ENCODE measurements around the gene MTCH2.

DNA sequence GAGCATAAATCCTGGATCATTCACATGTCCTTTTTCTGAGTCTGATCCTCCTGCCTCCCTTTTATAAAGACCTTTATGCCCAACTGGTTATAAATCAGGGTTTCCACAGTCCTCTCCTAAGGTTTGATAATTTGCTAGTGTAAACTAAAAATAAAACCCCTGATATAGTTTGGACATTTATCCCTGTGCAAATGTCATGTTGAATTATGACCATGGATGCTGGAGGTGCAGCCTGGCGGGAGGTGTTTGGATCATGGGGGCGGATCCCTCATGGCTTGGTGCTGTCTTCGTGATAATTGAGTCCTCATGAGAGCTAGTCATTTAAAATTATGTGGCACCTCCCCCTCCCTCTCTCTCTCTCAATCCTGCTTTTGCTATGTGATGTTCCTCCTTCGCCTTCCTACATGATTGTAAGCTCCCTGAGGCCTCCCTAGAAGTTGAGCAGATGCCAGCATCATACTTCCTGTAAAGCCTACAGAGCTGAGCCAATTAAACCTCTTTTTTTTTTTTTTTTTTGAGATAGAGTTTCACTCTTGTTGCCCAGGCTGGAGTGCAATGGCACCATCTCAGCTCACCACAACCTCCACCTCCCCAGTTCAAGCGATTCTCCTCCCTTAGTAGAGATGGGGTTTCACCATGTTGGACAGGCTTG, 9.6 kb upstream of the MTCH2 start:
- TF ChIP-seq, protein P1, sequence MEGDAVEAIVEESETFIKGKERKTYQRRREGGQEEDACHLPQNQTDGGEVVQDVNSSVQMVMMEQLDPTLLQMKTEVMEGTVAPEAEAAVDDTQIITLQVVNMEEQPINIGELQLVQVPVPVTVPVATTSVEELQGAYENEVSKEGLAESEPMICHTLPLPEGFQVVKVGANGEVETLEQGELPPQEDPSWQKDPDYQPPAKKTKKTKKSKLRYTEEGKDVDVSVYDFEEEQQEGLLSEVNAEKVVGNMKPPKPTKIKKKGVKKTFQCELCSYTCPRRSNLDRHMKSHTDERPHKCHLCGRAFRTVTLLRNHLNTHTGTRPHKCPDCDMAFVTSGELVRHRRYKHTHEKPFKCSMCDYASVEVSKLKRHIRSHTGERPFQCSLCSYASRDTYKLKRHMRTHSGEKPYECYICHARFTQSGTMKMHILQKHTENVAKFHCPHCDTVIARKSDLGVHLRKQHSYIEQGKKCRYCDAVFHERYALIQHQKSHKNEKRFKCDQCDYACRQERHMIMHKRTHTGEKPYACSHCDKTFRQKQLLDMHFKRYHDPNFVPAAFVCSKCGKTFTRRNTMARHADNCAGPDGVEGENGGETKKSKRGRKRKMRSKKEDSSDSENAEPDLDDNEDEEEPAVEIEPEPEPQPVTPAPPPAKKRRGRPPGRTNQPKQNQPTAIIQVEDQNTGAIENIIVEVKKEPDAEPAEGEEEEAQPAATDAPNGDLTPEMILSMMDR (IDR thresholded peaks at IDR 0.05; ENCODE audit: insufficient read depth, low read length, poor library complexity, severe bottlenecking), result no peak
- no peak for TF ChIP-seq EZH2phosphoT487 (conservative IDR thresholded peaks at IDR 0.05; ENCODE audit: low read length)

Measured in SU-DHL-6 (cell line).